Measurements from ENCODE around the gene TACC2.

The TACC2 gene

GRCh38 chr10:122165484-122166276, 176.7 kb downstream of the TACC2 start:
- no peak for DNase-seq (ENCODE audit: low read depth)

GRCh38 chr10:122168101-122168500, 179.1 kb downstream of the TACC2 start:
- DNase-seq (ENCODE audit: low read depth) = no peak

- no peak for DNase-seq (ENCODE audit: low read depth)
These were observed 179.8 kb downstream of the TACC2 start for GRCh38 chr10:122168598-122169394.

- no peak for DNase-seq (ENCODE audit: low read depth)
These were observed 181.8 kb downstream of the TACC2 start for GRCh38 chr10:122170802-122171201.

- DNase-seq (ENCODE audit: low read depth) = no peak
These were observed 182.5 kb downstream of the TACC2 start for GRCh38 chr10:122171302-122172075.

- no peak for DNase-seq (ENCODE audit: low read depth)
These were observed 183.5 kb downstream of the TACC2 start for GRCh38 chr10:122172361-122173008.

GRCh38 chr10:122173337-122173736, 184.4 kb downstream of the TACC2 start:
- no peak for DNase-seq (ENCODE audit: low read depth)

GRCh38 chr10:122173766-122174435, 184.9 kb downstream of the TACC2 start:
- DNase-seq (ENCODE audit: low read depth) = no peak

GRCh38 chr10:122176232-122177213, 187.6 kb downstream of the TACC2 start:
- no peak for DNase-seq (ENCODE audit: low read depth)

- no peak for DNase-seq (ENCODE audit: low read depth)
These were observed 189.7 kb downstream of the TACC2 start for GRCh38 chr10:122178655-122179054.

- DNase-seq (ENCODE audit: low read depth) = peak; percentile 41
These were observed 192.2 kb downstream of the TACC2 start for GRCh38 chr10:122181041-122181732.

GRCh38 chr10:122181876-122182275, 192.9 kb downstream of the TACC2 start:
- DNase-seq (ENCODE audit: low read depth) = no peak

- DNase-seq (ENCODE audit: low read depth) = no peak
These were observed 193.3 kb downstream of the TACC2 start for GRCh38 chr10:122182308-122182707.

GRCh38 chr10:122184254-122184653, 195.3 kb downstream of the TACC2 start:
- DNase-seq (ENCODE audit: low read depth) = no peak

- DNase-seq (ENCODE audit: low read depth) = no peak
These were observed 196.7 kb downstream of the TACC2 start for GRCh38 chr10:122185643-122186042.

- DNase-seq (ENCODE audit: low read depth) = no peak
These were observed 198.2 kb downstream of the TACC2 start for GRCh38 chr10:122186816-122187810.

- DNase-seq (ENCODE audit: low read depth) = no peak
These were observed 199.7 kb downstream of the TACC2 start for GRCh38 chr10:122188706-122189105.

GRCh38 chr10:122189185-122189584, 200.2 kb downstream of the TACC2 start:
- DNase-seq (ENCODE audit: low read depth) = no peak

All from non-pigmented ciliary epithelial cell (primary cell).